ENCODE measurements around the gene CEBPE. TPM values are rescaled to one million over a fixed set of nuclear protein-coding genes. Genes with fewer than 3 reads are reported as not detected.

The CEBPE gene
- total and polyA plus RNA-seq, 2 donors (not counting 3 experiments of a cell fraction or from before 2014, with no cell fraction given), result not detected

DNA sequence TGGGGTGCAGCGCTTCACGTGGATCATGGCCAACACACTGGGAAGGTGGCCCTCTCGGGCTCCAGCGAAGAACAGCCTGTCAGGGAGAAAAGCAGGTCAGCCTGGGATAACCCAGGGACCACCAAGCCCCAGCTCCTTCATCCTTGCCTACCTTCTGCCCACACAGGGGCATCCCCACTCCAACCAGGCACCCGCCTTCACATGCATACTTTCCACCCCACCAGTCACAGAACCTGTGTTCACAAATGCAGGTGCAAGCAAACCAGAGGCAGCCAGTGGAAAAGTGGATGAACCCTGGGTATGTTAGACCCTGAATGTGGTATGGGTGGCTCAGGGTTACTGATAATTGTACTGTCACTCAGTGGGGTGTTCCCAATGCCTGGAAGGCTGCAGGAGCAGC, 12.4 kb upstream of the CEBPE start:
- no TSS peak for BruUV-seq (replicated peaks)
- CTCF ChIA-PET, result interaction anchor here (3.7 to 14.5 kb wide), 2 partner anchors 11 to 48 kb away, joined by 70 to 1289 read pairs; partner anchors contain the start of gene SLC7A8

More for the DNA sequence above, 12.4 kb upstream of the CEBPE start:
- no peaks in the 10 kb centered on the region for H3K27me3 ChIP-seq (ENCODE audit: control insufficient read depth in 2 of 2, insufficient read depth in 2 of 2, low read length in 2 of 2)
- POLR2A ChIA-PET, result interaction anchor here (0.6 kb wide), 1 partner anchor 14 kb away, joined by 3 read pairs; no protein-coding TSS in a partner anchor
- H3K36me3 ChIP-seq (ENCODE audit: control insufficient read depth in 2 of 2, extremely low read depth in 1 of 2, insufficient read depth in 2 of 2, low read length in 2 of 2), result no peaks in the 10 kb centered on the region
- H3K79me2 ChIP-seq (ENCODE audit: control insufficient read depth, insufficient read depth, low read length), result no peaks in the 10 kb centered on the region
- intact Hi-C loops (cut with micrococcal nuclease), result no loop called here
- no peaks in the 10 kb centered on the region for H3K9me1 ChIP-seq (replicated peaks; ENCODE audit: control insufficient read depth, extremely low read depth, insufficient read depth, low read length)
- peaks cover 24% of the 10 kb centered on the region for H3K4me1 ChIP-seq (ENCODE audit: control insufficient read depth, extremely low read depth, insufficient read depth, low read length)
- H2AFZ ChIP-seq (ENCODE audit: low read depth, low read length), result no peak overlapping the region
- H3K4me2 ChIP-seq (ENCODE audit: insufficient read depth, low read length), result no peak overlapping the region
- DNase-seq (ENCODE audit: low read depth, low spot score), result no peak
- TF ChIP-seq FOS (IDR thresholded peaks at IDR 0.05; ENCODE audit: borderline replicate concordance, insufficient read depth, low read length), result no peak
- no peak for TF ChIP-seq GATA2 (IDR thresholded peaks at IDR 0.05; ENCODE audit: insufficient read depth, insufficient read length, low read depth, low read length)
- TF ChIP-seq EZH2 (IDR thresholded peaks at IDR 0.05; ENCODE audit: borderline replicate concordance, low read depth, low read length, severe bottlenecking), result no peak
- TF ChIP-seq MYC (IDR thresholded peaks at IDR 0.05; ENCODE audit: low read depth, low read length), result no peak
- TF ChIP-seq, protein P1, sequence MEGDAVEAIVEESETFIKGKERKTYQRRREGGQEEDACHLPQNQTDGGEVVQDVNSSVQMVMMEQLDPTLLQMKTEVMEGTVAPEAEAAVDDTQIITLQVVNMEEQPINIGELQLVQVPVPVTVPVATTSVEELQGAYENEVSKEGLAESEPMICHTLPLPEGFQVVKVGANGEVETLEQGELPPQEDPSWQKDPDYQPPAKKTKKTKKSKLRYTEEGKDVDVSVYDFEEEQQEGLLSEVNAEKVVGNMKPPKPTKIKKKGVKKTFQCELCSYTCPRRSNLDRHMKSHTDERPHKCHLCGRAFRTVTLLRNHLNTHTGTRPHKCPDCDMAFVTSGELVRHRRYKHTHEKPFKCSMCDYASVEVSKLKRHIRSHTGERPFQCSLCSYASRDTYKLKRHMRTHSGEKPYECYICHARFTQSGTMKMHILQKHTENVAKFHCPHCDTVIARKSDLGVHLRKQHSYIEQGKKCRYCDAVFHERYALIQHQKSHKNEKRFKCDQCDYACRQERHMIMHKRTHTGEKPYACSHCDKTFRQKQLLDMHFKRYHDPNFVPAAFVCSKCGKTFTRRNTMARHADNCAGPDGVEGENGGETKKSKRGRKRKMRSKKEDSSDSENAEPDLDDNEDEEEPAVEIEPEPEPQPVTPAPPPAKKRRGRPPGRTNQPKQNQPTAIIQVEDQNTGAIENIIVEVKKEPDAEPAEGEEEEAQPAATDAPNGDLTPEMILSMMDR (IDR thresholded peaks at IDR 0.05; ENCODE audit: extremely low read depth in 1 of 2, insufficient read depth in 1 of 2, low read depth in 1 of 2, low read length in 2 of 2), result no peak
- TF ChIP-seq JUN (IDR thresholded peaks at IDR 0.05; ENCODE audit: borderline replicate concordance, insufficient read depth, insufficient read length, low read depth), result no peak
- no peak for TF ChIP-seq POLR2AphosphoS5 (IDR thresholded peaks at IDR 0.05; ENCODE audit: insufficient read depth, low read depth, low read length)
- TF ChIP-seq, protein P2, sequence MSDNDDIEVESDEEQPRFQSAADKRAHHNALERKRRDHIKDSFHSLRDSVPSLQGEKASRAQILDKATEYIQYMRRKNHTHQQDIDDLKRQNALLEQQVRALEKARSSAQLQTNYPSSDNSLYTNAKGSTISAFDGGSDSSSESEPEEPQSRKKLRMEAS (IDR thresholded peaks at IDR 0.05; ENCODE audit: insufficient read depth, insufficient read length), result no peak
- TF ChIP-seq POLR2A (IDR thresholded peaks at IDR 0.05; ENCODE audit: low read depth, low read length), result no peak
- dilution Hi-C loops (cut with MboI; ENCODE audit: extremely low pct_ligation_motif_present, low sequenced_read_pairs), result no loop called here
- no peak for FAIRE-seq
- H3K27ac ChIP-seq (ENCODE audit: insufficient read depth, low read depth, low read length), result no peak overlapping the region
- H3K4me3 ChIP-seq (replicated peaks in 1 of 3; ENCODE audit: insufficient read depth in 1 of 3, low read depth in 1 of 3, low read length in 3 of 3), result no peak overlapping the region
- no peaks in the 10 kb centered on the region for H3K9me3 ChIP-seq (replicated peaks; ENCODE audit: control insufficient read depth, insufficient read depth, low read length)
- H4K20me1 ChIP-seq (replicated peaks; ENCODE audit: control insufficient read depth, extremely low read depth, insufficient read depth, low read length), result no peaks in the 10 kb centered on the region
- no peak overlapping the region for H3K9ac ChIP-seq (replicated peaks; ENCODE audit: extremely low read depth, insufficient read depth, low read length)

Measured in endothelial cell of umbilical vein (primary cell).